Heart left ventricle (tissue), 13 donors: ENCODE results near the gene HOPX.

Source experiments
- POLR2A ChIP-seq, 2 donors: fragments of 450-650 bp; IDR thresholded peaks; one replicate each; pipeline ENCODE4 v1.6.1; 2017; ENCODE audit warnings: antibody characterized with exemption in 2 of 2, mild to moderate bottlenecking in 2 of 2, moderate library complexity in 2 of 2
- TF ChIP-seq, protein P1 (sequence below), 12 donors: fragments of 200-600 bp; sonication (generic) in 4 of 12; IDR thresholded peaks; one replicate each; pipeline versions ENCODE4 v1.5.0 to v1.8.0; 2018 to 2022; ENCODE audit warnings: antibody characterized with exemption in 12 of 12, mild to moderate bottlenecking in 5 of 12
- donor health status: ischemic (EF 13 %, LVEDD 7.1; RV severe dilation, severe dysfunction).
- donor health status: DM: no; HTN: yes; CAD: no.
- donor health status: DM: no; HTN: no; CAD: no.
- donor health status: ischemic (EF 25% LVEDD 6.9; RV normal size, moderate dysfunction).
- donor health status: ischemic (EF 25% LVEDD 5.7; RV mildly dilated, moderate dysfunction).
- donor health status: ischemic (EF 35%, LVEDD 5.7; RV mildly dilated, moderate dysfunction).
- donor health status: nonischemic (EF 11% LVEDD 7.7; RV severe dilation, severe dysfunction).
- donor health status: DM: yes; HTN: yes; CAD: no.
- donor health status: PGD.
- donor health status: ischemic (EF 29% LVEDD 5.4; RV normal size, mild dysfunction).
- donor health status: nonischemic (EF 23%, LVEDD 6.1; RV moderate dilation, normal function).

DNA sequence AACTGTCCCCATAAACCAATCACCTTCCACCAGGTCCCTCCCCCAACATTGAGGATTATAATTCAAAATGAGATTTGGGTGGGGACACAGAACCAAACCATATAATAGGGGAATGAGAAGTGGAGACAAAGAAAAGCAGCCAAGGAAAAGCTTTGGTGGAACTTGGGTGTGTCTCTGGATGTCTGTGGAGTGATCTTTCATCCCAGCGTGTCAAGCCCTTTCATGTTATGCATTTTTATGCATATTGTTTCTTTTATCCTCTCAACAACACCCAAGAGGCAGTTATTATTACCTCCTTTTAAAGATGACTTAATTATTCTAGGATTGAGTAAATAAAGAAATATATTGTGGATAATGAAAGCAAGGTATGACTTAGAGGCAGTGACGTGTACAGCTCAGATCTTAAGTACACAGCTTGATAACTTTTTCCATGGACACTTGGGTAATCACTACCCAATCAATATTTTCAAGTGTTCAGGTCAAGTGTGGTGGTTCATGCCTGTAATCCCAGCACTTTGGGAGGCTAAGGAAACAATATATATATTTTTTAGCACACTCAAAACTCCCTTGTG, 42.6 kb upstream of the HOPX start:
- TF ChIP-seq POLR2A (IDR thresholded peaks at IDR 0.05): no peak
- TF ChIP-seq, protein P1, sequence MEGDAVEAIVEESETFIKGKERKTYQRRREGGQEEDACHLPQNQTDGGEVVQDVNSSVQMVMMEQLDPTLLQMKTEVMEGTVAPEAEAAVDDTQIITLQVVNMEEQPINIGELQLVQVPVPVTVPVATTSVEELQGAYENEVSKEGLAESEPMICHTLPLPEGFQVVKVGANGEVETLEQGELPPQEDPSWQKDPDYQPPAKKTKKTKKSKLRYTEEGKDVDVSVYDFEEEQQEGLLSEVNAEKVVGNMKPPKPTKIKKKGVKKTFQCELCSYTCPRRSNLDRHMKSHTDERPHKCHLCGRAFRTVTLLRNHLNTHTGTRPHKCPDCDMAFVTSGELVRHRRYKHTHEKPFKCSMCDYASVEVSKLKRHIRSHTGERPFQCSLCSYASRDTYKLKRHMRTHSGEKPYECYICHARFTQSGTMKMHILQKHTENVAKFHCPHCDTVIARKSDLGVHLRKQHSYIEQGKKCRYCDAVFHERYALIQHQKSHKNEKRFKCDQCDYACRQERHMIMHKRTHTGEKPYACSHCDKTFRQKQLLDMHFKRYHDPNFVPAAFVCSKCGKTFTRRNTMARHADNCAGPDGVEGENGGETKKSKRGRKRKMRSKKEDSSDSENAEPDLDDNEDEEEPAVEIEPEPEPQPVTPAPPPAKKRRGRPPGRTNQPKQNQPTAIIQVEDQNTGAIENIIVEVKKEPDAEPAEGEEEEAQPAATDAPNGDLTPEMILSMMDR (IDR thresholded peaks at IDR 0.05): no peak
